Neuronal stem cell (in vitro differentiated cells): ENCODE results near the gene VTI1A.

Source experiments
- DNase-seq: peaks from one replicate; pipeline ENCODE4 v3.0.0-alpha.2; 2013; ENCODE audit warnings: low spot score
- H2AFZ ChIP-seq: one replicate; pipeline ENCODE4 v1.6.1; 2013; ENCODE audit warnings: mild to moderate bottlenecking, low read length, inconsistent platforms
- H2AK5ac ChIP-seq: 2 replicates; pipeline ENCODE4 v1.6.1; 2013; ENCODE audit warnings: low read depth, mild to moderate bottlenecking, inconsistent platforms, low read length, moderate library complexity, mixed read lengths
- H2BK120ac ChIP-seq: 2 replicates; pipeline ENCODE4 v1.6.1; 2013; ENCODE audit warnings: low read depth, mild to moderate bottlenecking, inconsistent platforms, low read length, moderate library complexity, mixed read lengths
- H2BK12ac ChIP-seq: one replicate; pipeline ENCODE4 v1.6.1; 2013; ENCODE audit warnings: low read length, inconsistent platforms
- H2BK15ac ChIP-seq: 2 replicates; pipeline ENCODE4 v1.6.1; 2013; ENCODE audit warnings: mild to moderate bottlenecking, low read length, inconsistent platforms, mixed read lengths
- H2BK5ac ChIP-seq: one replicate; pipeline ENCODE4 v1.6.1; 2013; ENCODE audit warnings: inconsistent platforms, mild to moderate bottlenecking, low read length, moderate library complexity
- H3K14ac ChIP-seq: one replicate; pipeline ENCODE4 v1.6.1; 2013; ENCODE audit warnings: low read length, inconsistent platforms
- H3K18ac ChIP-seq: 2 replicates; pipeline ENCODE4 v1.6.1; 2013; ENCODE audit warnings: low read length, inconsistent platforms
- H3K23ac ChIP-seq: 2 replicates; pipeline ENCODE4 v1.6.1; 2013; ENCODE audit warnings: low read depth, mild to moderate bottlenecking, mixed read lengths, low read length, inconsistent platforms; ENCODE audit not compliant: poor library complexity
- H3K27ac ChIP-seq: replicated peaks from 3 replicates; pipeline ENCODE4 v1.5.1; 2013; ENCODE audit warnings: low read length, inconsistent platforms
- H3K27me3 ChIP-seq, 3 experiments: 2 replicates each; pipeline ENCODE4 v1.6.1; 2013; ENCODE audit warnings: low read length in 3 of 3, mild to moderate bottlenecking in 2 of 3, inconsistent platforms in 1 of 3, low read depth in 1 of 3, mixed read lengths in 1 of 3, moderate library complexity in 1 of 3; ENCODE audit not compliant: control insufficient read depth in 3 of 3, insufficient read depth in 3 of 3
- H3K36me3 ChIP-seq, 2 donors: replicated peaks in 1 of 2; 2 replicates each; pipeline ENCODE4 v1.6.1; 2013; ENCODE audit warnings: low read length in 2 of 2; ENCODE audit not compliant: control insufficient read depth in 2 of 2, insufficient read depth in 2 of 2
- H3K4ac ChIP-seq: 2 replicates; pipeline ENCODE4 v1.6.1; 2013; ENCODE audit warnings: inconsistent platforms, mild to moderate bottlenecking, low read length, moderate library complexity
- H3K4me1 ChIP-seq, 2 donors: 1 replicate in 1 of 2; 2 replicates in 1 of 2; pipeline ENCODE4 v1.6.1; 2013; ENCODE audit warnings: low read length in 2 of 2, low read depth in 1 of 2; ENCODE audit not compliant: control insufficient read depth in 2 of 2, insufficient read depth in 1 of 2
- H3K4me2 ChIP-seq: one replicate; pipeline ENCODE4 v1.6.1; 2013; ENCODE audit warnings: mild to moderate bottlenecking, low read length, inconsistent platforms; ENCODE audit not compliant: insufficient read depth, poor library complexity, severe bottlenecking
- H3K4me3 ChIP-seq, 2 donors: 2 replicates each; pipeline ENCODE4 v1.5.1; 2013; ENCODE audit warnings: low read length in 2 of 2, mild to moderate bottlenecking in 2 of 2, inconsistent platforms in 1 of 2, moderate library complexity in 1 of 2
- H3K79me1 ChIP-seq: one replicate; pipeline ENCODE4 v1.6.1; 2013; ENCODE audit warnings: low read depth, mild to moderate bottlenecking, inconsistent platforms, low read length, moderate library complexity
- H3K9ac ChIP-seq: one replicate; pipeline ENCODE4 v1.6.1; 2013; ENCODE audit warnings: mild to moderate bottlenecking, low read depth, low read length, inconsistent platforms; ENCODE audit not compliant: poor library complexity
- H3K9me3 ChIP-seq, 2 donors: replicated peaks in 1 of 2; 2 replicates each; pipeline versions ENCODE3 to v1.6.1; 2013; ENCODE audit warnings: low read length in 2 of 2, mild to moderate bottlenecking in 2 of 2, inconsistent platforms in 1 of 2, low read depth in 1 of 2, mixed read lengths in 1 of 2, moderate library complexity in 1 of 2; ENCODE audit not compliant: control insufficient read depth in 2 of 2, insufficient read depth in 1 of 2
- H4K8ac ChIP-seq: one replicate; pipeline ENCODE4 v1.6.1; 2013; ENCODE audit warnings: low read depth, mild to moderate bottlenecking, inconsistent platforms, low read length, moderate library complexity
- H4K91ac ChIP-seq: one replicate; pipeline ENCODE4 v1.6.1; 2013; ENCODE audit warnings: low read length, low read depth, mild to moderate bottlenecking, inconsistent platforms; ENCODE audit not compliant: poor library complexity
- WGBS, 2 donors: extraction: QIAGEN DNeasy Blood & Tissue Kit; methylation state at CpG; one replicate each; pipeline ENCODE4 v1.1.7; 2013; ENCODE audit warnings: missing lambda C conversion rate in 2 of 2, mixed read lengths in 1 of 2; ENCODE audit not compliant: insufficient read length in 2 of 2, insufficient replicate concordance in 1 of 2; ENCODE audit errors: extremely low coverage in 2 of 2; 5-methylcytosine and 5-hydroxymethylcytosine counted together

The VTI1A gene

GRCh38 chr10:112767156-112767555 lies 320.1 kb downstream of the VTI1A start:
- Histone ChIP-seq H2BK120ac (no peak overlapping the region), H2BK12ac (no peak overlapping the region), H3K27me3 (no peaks in the 10 kb centered on the region), H2BK5ac (no peak overlapping the region), H3K27ac (no peak overlapping the region), H3K9me3 (peaks cover 0 to 12% of the 10 kb centered on the region in 2 donors), H3K4me3 (no peak overlapping the region), H3K4ac (no peak overlapping the region), H3K4me2 (no peak overlapping the region), H3K14ac (no peak overlapping the region), H3K36me3 (no peaks in the 10 kb centered on the region), H3K18ac (no peak overlapping the region), H3K9ac (no peak overlapping the region), H4K8ac (no peak overlapping the region), H3K23ac (no peak overlapping the region), H3K79me1 (no peaks in the 10 kb centered on the region), H3K4me1 (peaks cover 0 to 4% of the 10 kb centered on the region in 2 donors), H4K91ac (no peak overlapping the region), H2BK15ac (no peak overlapping the region), H2AFZ (no peak overlapping the region), H2AK5ac (no peak overlapping the region)
- WGBS, 2 donors, result no CpG with 5 or more reads among the region's 2 CpGs
- DNase-seq, result no peak

GRCh38 chr10:112768121-112768520 lies 321.1 kb downstream of the VTI1A start:
- peaks cover 0 to 4% of the 10 kb centered on the region in 2 donors for H3K4me1 ChIP-seq
- WGBS, 2 donors, result no CpG with 5 or more reads among the region's 7 CpGs
- no peak overlapping the region for H2BK12ac ChIP-seq
- no peak overlapping the region for H3K23ac ChIP-seq
- no peak overlapping the region for H4K8ac ChIP-seq
- H3K4me2 ChIP-seq, result no peak overlapping the region
- no peaks in the 10 kb centered on the region for H3K36me3 ChIP-seq
- H2AK5ac ChIP-seq, result no peak overlapping the region
- H3K27ac ChIP-seq, result no peak overlapping the region
- H3K14ac ChIP-seq, result no peak overlapping the region
- H2AFZ ChIP-seq, result no peak overlapping the region
- H2BK5ac ChIP-seq, result no peak overlapping the region
- H3K79me1 ChIP-seq, result no peaks in the 10 kb centered on the region
- H3K9me3 ChIP-seq, result peaks cover 0 to 12% of the 10 kb centered on the region in 2 donors
- H3K4ac ChIP-seq, result no peak overlapping the region
- no peak overlapping the region for H4K91ac ChIP-seq
- no peak overlapping the region for H2BK15ac ChIP-seq
- no peaks in the 10 kb centered on the region for H3K27me3 ChIP-seq
- H3K4me3 ChIP-seq, result no peak overlapping the region
- H3K18ac ChIP-seq, result no peak overlapping the region
- no peak overlapping the region for H2BK120ac ChIP-seq
- no peak overlapping the region for H3K9ac ChIP-seq
- DNase-seq, result no peak

- Histone ChIP-seq H4K8ac (no peak overlapping the region), H3K9ac (no peak overlapping the region), H3K79me1 (no peaks in the 10 kb centered on the region), H3K4me2 (no peak overlapping the region), H2AFZ (no peak overlapping the region), H3K18ac (no peak overlapping the region), H3K27me3 (no peaks in the 10 kb centered on the region), H3K14ac (no peak overlapping the region), H2AK5ac (no peak overlapping the region), H4K91ac (no peak overlapping the region), H3K4me1 (peaks cover 0 to 4% of the 10 kb centered on the region in 2 donors), H2BK5ac (no peak overlapping the region), H3K23ac (no peak overlapping the region), H2BK12ac (no peak overlapping the region), H3K27ac (no peak overlapping the region), H2BK120ac (no peak overlapping the region), H2BK15ac (no peak overlapping the region), H3K36me3 (no peaks in the 10 kb centered on the region), H3K4ac (no peak overlapping the region), H3K9me3 (peaks cover 0 to 12% of the 10 kb centered on the region in 2 donors), H3K4me3 (no peak overlapping the region)
- WGBS, 2 donors, result no CpG with 5 or more reads among the region's 2 CpGs
- no peak for DNase-seq
These were observed 322.1 kb downstream of the VTI1A start for GRCh38 chr10:112769081-112769480.

GRCh38 chr10:112769611-112770370 lies 322.8 kb downstream of the VTI1A start:
- H3K4me3 ChIP-seq, result no peak overlapping the region
- no peak overlapping the region for H3K4me2 ChIP-seq
- H3K23ac ChIP-seq, result no peak overlapping the region
- no CpG with 5 or more reads among the region's 6 CpGs for WGBS, 2 donors
- no peaks in the 10 kb centered on the region for H3K79me1 ChIP-seq
- DNase-seq, result no peak
- H3K4ac ChIP-seq, result no peak overlapping the region
- peaks cover 0 to 12% of the 10 kb centered on the region in 2 donors for H3K9me3 ChIP-seq
- H3K9ac ChIP-seq, result no peak overlapping the region
- H2AFZ ChIP-seq, result no peak overlapping the region
- H2BK5ac ChIP-seq, result no peak overlapping the region
- H4K8ac ChIP-seq, result no peak overlapping the region
- no peak overlapping the region for H3K18ac ChIP-seq
- no peaks in the 10 kb centered on the region for H3K27me3 ChIP-seq
- no peak overlapping the region for H2BK15ac ChIP-seq
- no peak overlapping the region for H3K27ac ChIP-seq
- no peak overlapping the region for H3K14ac ChIP-seq
- H2AK5ac ChIP-seq, result no peak overlapping the region
- peaks cover 0 to 4% of the 10 kb centered on the region in 2 donors for H3K4me1 ChIP-seq
- no peak overlapping the region for H4K91ac ChIP-seq
- no peak overlapping the region for H2BK12ac ChIP-seq
- no peak overlapping the region for H2BK120ac ChIP-seq
- H3K36me3 ChIP-seq, result no peaks in the 10 kb centered on the region
